Measurements from ENCODE around the gene PRKACG.

The PRKACG gene

DNA sequence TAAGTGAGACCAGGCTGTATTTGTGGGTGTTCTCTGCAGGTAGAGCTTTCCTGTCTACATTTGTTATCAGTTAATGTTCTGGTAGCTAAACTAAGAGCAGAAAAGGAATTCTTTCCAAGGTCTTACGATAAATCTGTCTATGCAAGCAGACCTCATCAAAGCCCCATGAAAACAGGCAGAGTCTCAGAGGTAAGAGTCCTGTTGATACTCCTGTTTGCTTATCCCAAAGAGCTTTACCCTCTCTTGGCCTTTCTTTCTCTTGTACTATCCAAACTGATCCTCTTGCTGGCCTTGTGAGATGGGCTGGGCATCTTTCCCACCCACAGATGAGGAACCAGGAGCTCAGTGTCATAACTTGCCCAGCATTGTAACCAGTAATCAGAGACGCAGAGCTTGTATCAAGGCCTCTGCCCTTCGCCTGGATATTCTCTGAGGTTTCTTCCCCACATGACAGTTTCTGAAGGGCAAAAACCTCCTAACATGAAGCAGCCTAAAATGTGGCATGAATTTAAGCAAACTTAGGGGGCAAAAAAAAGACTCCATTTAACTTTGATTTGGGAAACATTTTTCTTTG is 33.5 kb downstream of the PRKACG start:
- DNase-seq = no peak

DNA sequence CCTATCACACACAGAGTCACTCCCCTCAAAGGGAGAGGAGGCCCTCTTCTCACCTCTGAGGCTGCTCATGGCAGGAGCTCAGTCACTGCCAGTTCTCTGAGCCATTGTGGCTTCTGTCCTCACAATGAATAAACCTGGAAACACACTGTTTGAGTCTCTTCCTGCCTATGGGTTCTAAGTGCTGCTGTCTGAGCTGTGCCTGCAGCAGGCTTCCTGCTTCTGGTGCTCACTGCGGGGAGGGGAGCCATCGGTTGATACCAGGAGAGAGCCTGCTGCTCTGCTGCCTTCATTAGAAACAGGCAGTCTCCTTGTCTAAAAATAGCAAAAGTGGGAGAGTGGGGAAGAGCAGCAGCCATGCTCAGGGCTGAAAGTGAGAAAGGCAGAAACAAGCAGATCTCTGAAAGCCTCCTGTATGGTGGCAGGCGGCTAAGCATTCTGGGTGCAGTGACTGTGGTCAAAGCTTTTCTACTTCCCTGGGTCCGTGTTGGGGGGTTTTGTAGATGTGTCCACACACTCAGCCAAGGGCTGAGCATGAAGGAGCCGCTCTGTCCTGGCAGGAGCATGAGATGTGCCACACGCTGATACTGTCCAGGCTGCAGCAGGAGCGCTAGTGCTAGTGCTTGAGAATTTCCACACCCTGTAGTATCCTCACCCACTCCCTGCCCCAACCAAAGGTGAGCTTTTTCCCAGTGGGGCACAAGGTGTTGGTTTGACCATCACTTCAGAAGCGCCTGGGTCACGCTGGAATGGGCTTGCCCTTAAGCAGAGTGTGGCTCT is 34.2 kb downstream of the PRKACG start:
- no peak for DNase-seq

DNA sequence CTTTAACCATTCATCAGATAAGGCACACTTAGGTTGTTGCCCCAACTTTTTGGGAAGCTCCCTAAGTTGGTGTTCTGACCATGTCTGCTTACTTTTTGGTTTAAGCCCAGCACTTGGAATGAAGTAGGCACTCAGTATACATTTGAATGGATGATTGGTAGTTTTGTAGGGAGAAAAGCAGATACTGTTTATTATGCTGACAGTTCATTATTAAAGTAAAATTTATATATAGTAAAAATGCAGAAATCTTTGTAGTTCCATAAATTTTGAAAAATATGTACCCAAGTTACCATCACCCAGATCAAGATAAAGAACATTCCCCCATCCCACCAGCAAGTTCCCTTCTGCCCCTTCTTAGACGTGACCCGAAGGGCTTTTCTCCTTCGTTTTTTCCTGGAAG is 35.4 kb downstream of the PRKACG start:
- no peak for DNase-seq

DNA sequence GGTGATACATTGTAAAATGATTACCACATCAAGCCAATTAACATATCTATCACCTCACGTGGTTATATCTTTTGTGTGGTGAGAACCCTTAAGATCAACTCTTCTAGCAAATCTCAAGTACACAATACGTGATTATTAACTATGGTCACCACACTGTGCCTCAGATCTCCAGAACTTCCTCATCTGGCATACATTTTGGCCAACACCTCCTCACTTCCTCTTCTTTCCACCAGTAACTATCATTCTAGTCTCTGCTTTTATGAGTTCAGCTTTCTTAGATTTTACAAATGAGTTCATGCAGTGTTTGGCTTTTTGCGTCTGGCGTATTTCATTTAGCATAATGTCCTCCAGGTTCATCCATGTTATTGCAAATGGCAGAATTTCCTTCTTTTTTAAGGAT is 35.8 kb downstream of the PRKACG start:
- DNase-seq = no peak

DNA sequence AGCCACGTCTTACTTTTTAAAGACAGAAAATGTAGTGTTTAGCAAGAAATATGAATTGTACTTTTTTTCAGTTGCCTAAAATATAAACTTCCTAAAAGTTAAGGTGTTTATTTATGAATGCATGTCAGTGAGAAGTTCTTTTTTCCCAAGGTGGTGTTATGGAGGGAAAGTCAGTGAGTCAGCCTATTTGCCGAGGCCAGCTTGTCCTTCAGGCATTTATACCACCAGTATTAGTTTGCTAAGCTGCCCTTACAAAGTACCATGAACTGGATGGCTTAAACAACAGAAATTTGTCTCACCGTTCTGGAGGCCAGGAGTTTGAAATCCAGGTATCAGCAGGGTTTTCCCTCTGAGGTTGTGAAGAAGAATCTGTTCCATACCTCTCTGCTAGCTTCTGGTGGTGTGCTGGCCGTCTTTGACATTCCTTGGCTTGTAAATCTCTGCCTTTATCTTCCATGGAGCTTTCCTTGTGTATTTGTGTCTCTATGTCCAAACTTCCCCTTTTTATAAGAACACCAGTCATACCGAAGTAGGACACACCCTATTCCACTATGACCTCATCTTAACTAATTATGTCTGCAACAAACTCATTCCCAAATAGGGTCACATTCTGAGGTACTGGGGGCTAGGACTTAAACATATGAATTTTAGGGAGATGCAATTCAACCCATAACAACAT is 38.4 kb downstream of the PRKACG start:
- no peak for DNase-seq

DNA sequence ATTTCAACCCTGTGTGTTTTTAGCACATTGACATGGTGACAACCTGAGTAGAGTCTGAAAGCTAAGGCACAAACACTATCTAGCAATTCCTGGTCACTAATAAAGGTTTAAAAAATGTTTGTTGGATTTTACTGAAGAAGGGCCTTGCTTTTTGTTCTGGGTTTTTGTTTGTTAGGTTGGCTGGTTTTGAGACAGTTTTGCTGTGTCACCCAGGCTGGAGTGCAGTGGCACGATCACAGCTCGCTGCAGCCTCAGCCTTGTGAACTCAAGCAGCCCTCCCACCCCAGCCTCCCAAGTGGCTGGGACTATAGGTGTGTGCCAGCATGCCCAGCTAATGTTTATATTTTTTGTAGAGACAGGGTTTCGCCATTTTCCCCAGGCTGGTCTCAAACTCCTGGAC is 39.0 kb downstream of the PRKACG start:
- no peak for DNase-seq

DNA sequence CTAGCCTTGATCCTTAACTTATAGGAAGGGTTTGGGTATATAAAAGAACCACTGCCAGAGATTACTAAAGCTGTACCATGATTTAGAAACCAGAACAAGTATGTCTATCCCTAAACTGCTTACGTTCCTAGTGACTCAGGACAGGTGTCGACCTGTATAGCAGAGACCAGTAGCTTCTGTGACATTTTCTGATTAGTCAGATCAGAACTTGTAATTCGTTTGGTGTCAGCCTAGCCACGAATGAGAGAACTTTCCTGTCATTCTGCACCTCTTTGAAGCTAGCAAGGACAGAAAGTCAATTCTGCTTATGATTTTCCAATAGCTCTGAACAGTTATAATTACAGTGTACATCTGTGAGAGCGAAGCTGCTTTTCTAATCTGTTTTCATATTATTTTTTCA is 39.5 kb downstream of the PRKACG start:
- no peak for DNase-seq

DNA sequence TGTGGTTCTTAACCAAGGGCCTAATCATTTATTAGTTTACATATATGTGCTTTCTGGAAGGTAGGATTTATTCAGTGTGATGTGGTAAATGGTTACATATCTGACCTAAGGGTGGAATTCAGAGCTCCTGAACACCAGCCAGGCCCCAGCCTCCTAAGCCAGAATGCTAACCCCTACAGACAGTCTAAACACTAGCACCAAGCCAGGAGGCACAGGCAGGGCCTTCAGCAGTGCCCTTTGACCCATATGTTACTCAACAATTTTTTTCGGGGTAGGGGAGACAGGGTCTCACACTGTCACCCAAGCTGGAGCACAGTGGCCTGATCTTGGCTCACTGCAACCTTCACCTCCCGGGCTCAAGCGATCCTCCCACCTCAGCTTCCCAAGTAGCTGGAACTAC is 40.3 kb downstream of the PRKACG start:
- no peak for DNase-seq

DNA sequence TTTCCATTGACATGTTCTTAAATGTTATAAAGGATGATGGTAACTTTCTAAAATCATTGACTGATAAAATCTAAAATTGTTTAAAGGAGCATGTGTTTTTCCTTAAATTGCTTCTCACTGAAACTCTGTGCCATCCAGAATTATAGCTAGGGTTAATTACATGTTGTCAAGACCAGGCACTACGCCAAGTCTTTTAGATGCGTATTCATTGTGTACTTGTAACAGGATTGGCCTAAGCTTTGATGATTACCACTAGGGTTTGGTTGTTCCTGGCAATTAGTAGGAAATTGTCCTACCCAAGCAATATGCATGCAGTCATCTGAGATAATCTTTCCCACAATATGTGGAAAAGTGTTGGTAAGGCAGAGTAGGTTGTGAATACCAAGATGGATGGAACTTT is 43.8 kb downstream of the PRKACG start:
- no peak for DNase-seq

DNA sequence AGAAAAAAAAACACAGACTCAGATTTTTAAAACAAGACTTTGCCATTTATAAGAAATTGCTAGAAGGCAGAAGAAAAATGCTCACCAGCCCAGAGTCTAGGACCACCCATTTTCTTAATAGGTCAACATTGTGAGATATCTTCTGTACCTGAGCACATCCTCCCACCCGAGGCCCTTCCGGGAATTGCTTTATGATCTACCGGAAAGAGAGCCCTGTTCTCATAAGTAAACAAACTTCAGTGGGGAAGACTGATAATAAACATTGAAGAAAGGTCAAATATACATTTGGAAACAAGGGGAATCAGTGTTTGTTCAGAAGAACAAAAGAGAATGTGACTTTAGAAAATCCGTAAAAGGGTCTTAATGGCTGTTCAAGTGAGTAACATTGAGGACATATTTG is 44.4 kb downstream of the PRKACG start:
- DNase-seq = no peak

DNA sequence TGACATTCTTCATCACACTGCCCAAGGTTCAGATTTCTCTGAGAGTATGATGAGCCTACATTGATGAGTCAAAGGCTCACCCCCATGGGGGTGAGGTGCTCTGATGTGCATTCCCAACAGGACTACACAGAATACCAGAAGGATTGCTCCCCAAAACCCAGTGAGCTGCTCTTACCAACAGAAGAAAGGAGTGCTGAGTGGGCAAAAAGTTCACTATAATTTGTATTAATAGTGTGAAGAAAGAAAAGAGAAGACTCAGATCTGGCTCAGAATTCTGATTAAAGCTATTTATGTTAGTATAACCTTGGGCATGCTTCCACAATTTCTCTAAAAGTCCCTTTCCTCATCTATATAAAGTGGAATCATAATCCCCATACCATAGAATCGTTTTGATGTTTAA is 46.1 kb downstream of the PRKACG start:
- no peak for DNase-seq

DNA sequence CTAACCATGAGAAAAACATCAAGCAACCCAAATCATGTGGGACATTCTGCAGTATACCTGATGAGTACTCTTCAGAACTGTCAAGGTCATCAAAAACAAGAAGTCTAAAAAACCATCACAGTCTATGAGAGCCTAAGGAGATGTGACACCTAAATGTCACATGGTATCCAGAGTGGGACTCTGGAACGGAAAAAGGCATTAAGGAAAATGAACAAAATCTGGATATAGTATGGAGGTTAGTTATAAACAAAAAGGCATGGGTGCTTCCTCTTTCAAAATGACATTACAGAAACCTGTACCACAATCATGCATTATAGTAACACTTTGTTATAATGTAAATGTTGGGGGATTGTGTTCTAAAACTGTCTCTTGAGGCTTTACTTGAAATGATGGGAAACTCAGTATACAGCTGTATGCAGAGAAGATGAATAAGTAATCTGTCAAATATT is 47.4 kb downstream of the PRKACG start:
- DNase-seq = no peak

DNA sequence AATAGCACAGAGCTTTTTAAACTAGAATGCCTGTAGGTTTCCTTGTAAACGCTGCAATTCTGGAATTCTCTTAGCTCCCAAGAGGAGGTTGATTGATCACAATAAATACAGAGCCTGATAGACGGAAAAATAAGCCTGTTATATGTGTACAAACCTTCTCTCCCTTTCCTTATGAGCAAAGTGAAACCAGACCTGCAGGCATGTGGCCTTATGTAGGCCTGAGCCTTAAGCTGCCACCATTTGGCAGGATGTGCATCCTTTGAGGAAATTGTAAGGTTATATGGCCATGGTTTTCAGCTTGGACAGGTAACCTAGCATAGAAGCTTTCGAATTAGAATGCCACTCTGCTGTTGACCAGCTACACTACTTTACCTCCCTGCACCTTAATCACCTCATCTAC is 49.1 kb downstream of the PRKACG start:
- no peak for DNase-seq

DNA sequence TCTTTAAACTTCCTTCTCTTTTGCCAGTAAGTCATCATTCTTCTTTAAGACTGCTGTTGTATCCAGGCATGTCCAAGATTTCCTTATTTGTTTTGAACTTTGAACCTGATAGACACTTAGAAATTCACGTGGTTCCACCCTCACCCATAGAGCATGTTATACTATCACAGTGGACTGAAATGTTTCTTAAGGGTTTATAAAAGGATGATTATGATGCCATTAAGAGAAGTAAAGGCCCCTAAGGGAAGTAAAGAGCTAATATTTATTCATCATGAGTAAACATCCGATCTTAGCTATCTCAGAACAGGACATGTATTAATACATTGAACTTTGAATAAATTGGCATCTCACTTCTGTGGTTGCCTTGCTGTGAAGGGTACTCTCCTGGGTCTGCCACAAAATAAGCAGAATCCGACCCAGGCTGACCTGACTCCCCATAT is 49.8 kb downstream of the PRKACG start:
- no peak for DNase-seq

DNA sequence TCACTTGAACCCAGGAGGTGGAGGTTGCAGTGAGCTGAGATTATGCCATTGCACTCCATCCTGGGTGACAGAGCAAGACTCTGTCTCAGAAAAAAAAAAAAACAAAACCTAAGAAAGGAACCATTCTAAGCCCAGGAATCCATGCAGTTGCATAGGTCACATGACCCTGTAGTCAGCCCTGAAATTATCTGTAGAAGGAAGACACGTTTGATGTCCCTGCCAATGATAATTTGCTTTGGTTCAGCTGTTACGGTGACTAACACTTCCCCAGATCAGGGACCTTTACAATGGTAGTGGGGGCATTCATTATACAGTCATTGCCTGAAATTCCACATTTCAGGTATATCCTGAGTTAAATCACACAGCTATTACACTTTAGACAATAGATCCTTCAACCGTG is 50.5 kb downstream of the PRKACG start:
- no peak for DNase-seq
